Measurements from ENCODE around the gene CNOT2.

- TF ChIP-seq CTCF (IDR thresholded peaks at IDR 0.05), result no peak
- no peak for TF ChIP-seq TCF7 (CRISPR knock-in tag; IDR thresholded peaks at IDR 0.05; ENCODE audit: low read depth)
- no peak; the same call in 1 of the 2 replicates for TF ChIP-seq TP53 (CRISPR knock-in tag; IDR thresholded peaks at IDR 0.05)
These were observed 122.7 kb downstream of the CNOT2 start, which contains the start of gene KCNMB4 for GRCh38 chr12:70365648-70366518.
